Stimulated activated CD8-positive, alpha-beta memory T cell treated with anti-CD3 and anti-CD28 coated beads, Interleukin-4, amount 100 ng/mL, for 24 hours (primary cell): ENCODE measurements around the gene GALNT11.
A peak's percentile ranks its signal among the peaks of the same experiment; 100 is the strongest.
"Not testable (repeated sequence)": the region's sequence is repeated elsewhere in the genome, so short reads cannot be mapped to it uniquely, and the experiment has no call there.

Experiments
- DNase-seq: peaks from one replicate; pipeline ENCODE4 v3.0.0-alpha.2; 2020; ENCODE audit warnings: low read depth

GALNT11 gene

DNA sequence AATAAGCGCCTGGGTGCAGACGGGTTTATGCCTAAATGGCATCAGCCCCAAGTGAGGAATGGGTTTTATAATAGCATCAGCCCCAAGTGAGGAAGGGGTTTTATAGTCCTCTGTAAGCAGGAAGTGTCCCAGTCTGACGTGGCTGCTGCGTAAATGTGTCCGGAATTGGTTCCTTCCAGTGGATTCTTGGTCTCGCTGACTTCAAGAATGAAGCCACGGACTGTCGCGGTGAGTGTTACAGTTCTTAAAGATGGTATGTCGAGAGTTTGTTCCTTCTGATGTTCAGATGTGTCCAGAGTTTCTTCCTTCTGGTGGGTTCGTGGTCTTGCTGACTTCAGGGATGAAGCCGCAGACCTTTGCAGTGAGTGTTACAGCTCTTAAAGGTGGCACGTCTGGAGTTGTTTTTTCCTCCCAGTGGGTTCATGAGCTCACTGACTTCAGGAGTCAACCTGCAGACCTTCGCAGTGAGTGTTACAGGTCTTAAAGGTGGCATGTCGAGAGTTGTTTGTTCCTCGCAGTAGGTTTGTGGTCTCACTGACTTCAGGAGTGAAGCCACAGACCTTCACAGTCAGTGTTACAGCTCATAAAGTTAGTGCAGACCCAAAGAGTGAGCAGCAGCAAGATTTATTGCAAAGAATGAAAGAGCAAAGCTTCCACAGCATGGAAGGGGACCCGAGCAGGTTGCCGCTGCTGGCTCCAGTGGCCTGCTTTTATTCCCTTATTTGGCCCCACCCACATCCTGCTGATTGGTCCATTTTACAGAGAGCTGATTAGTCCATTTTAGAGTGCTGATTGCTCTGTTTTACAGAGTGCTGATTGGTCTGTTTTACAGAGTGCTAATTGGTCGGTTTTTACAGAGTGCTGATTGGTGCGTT lies 2.3 kb downstream of the GALNT11 start:
- peak; percentile 15 for DNase-seq

DNA sequence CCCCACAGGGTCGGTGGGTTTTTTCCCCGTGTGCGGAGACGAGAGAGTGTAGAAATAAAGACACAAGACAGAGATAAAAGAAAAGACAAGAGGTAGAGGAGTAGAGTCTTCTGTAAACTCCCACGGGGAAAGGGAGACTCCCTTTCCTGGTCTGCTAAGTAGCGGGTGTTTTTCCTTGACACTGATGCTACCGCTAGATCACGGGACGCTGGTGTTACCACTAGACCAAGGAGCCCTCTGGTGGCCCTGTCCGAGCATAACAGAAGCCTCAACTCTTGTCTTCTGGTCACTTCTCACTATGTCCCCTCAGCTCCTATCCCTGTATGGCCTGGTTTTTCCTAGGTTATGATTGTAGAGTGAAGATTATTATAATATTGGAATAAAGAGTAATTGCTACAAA lies 4.6 kb downstream of the GALNT11 start:
- not testable (repeated sequence) for DNase-seq

DNA sequence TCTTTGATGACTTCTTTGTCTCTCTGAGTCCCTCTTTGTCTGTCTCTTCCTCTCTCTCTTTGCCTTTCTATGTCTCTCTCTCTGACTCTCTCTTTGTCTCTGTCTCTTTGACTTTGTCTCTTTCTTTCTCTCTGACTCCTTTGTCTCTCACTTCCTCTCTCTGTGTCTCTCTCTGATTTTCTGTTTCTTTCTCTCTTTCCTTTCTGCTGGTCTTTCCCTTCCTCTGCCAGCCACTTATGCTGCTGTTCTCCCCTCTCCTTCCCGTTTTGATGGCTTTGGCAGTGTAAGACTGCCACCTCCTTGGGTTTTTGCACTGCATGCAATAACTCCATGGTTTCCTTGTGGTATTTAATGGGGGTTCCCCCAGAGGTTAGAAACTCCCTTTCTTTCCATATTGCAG lies 5.2 kb downstream of the GALNT11 start:
- DNase-seq = not testable (repeated sequence)

DNA sequence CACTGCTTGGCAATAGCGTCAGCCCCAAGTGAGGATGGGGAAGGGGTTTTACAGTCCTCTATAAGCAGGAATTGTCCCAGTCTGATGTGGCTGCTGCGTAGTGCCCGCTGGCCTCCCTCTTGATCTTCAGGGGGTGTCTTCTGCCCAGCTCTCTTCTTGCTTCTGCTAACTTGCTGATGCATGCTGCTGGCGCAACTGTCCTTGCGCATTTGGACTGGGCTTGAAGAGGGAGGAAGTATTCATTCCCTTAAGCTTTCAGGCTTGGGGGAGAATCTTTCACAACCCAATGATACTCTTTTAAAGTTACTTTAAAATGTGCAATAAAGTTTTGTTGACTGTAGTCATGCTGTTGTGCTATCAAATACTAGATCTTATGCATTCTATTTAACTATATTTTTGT lies 10.3 kb downstream of the GALNT11 start:
- DNase-seq = no peak

DNA sequence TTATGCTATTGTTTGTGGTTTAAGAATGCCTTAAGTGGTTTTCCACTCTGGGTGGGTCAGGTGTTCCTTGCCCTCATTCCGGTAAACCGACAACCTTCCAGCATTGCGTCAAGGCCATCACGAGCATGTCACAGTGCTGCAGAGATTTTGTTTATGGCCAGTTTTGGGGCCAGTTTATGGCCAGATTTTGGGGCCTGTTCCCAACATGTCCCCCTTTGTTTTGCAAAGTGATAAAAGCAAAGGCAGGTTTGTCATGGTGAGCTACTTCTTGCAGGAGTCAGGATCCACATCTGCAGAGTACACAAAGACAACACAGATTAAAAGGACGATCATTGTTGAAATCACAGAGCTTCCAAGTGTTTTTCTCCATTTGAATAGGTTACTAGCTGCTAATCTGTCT lies 12.9 kb downstream of the GALNT11 start:
- DNase-seq = not testable (repeated sequence)

DNA sequence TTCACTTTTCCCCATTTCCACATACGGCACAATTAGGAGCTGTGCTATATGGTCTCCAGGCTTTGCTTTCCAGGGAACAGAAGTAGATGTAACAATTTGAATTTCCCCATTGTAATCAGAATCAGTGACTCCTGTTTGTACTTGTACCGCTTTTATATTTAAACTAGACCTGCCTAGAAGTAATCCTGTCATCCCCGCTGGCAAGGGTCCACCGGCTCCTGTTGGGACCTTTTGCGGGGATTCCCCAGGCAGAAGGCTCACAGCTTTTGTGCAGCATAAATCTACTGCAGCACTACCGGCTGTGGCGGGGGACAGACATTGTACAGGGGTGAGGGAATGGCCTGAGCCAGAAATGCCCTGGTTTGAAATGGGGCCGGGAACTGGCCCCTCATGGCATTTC lies 17.6 kb downstream of the GALNT11 start:
- DNase-seq = not testable (repeated sequence)

DNA sequence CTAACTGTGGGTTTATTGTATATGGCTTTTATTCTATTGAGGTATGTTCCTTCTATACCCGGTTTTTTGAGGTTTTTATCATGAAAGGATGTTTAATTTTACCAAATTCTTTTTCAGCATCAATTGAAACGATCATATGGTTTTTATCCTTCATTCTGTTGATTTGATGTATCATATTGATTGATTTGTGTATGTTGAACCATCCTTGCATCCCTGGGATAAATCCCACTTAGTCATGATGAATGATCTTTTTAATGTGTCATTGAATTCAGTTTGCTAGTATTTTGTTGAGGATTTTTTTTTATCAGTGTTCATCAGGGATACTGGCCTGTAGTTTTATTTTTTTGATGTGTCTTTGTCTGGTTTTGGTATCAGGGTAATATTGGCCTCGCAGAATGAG lies 19.4 kb downstream of the GALNT11 start:
- not testable (repeated sequence) for DNase-seq

DNA sequence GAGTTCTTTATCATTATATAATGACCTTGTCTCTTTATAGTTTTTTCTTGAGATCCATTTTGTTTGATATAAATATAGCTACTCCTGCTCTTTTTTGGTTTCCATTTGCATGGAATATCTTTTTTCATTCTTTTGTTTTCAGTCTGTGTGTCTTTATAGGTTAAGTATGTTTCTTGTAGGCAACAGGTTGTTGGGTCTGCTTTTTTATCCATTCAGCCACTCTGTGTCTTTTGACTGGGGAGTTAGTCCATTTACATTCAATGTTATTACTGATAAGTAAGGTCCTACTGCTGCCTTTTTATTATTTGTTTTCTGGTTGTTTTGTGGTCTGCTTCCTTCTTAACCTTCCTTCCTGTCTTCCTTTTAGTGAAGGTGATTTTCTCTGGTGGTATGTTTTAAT lies 21.1 kb downstream of the GALNT11 start:
- DNase-seq = no peak

DNA sequence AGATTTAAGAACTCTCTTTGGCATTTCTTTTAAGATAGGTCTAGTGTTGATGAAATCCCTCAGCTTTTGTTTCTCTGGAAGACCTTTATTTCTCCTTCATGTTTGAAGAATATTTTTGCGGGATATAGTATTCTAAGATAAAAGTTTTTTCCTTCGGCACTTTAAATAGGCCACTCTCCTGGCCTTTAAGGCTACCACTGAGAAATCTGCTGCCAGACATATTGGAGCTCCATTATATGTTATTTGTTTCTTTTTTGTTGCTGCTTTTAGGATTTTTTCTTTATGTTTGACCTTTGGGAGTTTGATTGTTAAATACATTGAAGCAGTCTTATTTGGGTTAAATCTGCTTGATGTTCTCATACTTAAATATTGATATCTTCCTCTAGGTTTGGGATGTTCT lies 22.6 kb downstream of the GALNT11 start:
- no peak for DNase-seq

DNA sequence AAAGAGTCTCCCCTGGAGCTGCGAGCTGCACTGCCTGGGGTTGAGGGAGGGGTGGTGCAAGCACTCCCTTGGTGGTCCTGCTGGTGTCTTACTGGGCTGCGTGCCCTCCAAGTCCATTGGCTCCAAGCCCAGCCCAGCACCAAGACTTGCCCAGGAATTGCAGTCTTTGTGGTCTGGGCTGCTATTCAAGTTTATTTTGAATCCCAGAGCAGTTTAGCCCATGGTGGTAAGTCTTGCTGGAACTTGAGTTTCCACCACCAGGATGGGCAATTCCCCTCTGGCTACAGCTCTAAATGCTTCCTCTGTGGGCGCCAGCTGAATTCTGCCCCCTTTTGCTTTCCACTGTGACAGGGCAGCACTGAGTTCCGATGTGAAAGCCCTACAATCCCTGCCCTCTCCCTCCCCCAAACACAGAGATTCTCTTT lies 25.1 kb downstream of the GALNT11 start:
- DNase-seq = no peak

DNA sequence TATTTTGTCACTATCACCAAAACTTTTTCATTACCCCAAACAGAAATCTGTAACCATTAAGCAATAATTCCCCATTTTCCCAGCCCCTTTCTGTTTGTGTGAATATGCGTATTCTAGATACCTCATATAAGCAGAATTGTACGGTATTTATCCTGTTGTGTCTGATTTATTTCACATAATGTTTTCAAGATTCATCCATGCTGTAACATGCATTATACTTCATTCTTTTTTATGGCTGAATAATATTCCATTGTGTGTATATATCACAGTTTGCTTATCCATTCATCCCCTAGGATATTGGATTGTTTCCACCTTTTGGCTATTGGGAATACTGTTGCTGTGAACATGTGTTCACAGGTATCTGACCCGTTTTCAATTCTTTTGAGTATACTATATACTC lies 26.5 kb downstream of the GALNT11 start:
- no peak for DNase-seq

DNA sequence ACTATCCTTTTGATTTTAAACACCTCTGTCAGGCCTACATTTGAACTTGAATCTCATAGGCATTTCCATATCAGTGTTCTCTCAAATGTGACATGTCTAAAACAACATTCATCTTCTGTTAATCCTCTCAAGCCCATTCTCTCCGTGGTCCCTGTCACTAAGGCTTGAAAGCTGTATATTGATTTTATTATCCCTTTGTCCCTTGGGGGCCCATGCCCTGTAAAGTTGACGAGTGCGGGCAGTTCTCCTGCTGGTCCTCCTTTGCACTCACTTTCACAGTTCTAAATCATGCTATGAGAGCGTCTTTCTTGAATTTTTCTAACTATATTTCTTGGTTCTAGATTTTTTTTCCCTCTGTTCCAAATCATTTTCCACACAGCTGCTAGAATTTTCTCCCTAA lies 27.3 kb downstream of the GALNT11 start:
- no peak for DNase-seq

DNA sequence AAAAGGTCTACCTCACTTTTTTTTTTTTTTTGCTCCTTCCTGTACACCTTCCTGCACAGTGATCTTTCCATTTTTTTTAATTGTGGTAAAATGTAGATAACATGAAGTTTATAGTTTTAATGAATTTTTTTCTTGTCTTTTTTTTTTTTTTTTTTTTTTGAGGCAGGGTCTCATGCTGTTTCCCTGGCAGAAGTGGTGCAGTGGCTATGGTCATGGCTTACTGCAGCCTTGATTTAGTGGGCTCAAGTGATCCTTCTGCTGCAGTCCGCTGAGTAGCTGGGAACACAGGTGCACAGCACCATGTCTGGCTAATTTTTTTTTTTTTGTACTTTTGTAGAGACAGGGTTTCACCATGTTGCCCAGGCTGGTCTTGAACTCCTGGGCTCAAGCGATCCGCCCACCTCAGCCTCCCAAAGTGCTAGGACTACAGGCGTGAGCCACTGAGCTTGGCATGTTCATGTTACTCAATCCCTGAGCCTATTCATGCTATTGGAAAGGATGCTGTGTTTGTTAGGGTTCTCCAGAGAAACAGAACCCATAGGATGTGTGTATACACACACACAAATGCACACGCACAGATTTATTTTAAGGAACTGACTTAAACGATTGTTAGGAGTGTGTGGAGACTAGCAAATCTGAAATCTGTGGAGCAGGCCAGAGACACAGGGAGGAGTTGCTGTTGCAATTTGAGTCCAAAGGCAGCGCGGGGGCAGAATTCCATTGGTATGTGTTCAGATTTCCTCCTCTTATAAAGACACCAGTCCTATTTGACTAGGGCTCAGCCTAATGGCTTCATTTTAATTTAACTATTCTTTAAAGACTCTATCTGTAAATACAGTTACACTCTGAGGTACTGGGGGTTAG lies 29.1 kb downstream of the GALNT11 start:
- no peak for DNase-seq

DNA sequence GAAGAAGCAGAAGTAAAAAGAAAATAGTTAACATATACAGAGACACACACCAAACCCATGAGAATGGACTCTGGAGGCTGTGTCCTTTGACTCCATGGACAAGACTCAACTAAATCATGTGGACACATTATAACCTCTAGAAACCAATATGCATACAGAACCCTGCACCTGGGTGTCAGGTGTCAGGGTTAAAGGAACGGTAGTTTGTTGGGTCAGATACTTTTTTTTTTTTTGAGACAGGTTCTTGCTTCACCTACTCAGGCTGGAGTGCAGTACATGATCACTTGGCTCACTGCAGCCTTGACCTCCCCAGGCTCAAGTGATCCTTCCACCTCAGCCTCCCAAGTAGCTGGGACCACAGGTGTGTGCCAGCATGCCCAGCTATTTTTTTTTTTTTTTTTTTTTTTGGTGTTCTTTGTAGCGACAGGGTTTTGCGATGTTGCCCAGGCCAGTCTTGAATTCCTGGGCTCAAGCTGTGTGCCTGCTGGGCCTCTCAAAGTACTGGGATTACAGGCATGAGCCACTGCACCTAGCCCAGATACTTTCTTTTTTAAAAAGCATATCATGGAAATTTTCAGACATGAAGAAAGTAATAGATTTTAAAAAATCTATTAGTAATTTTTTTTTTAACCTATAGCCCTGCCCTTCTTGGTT lies 31.3 kb downstream of the GALNT11 start:
- DNase-seq = no peak

DNA sequence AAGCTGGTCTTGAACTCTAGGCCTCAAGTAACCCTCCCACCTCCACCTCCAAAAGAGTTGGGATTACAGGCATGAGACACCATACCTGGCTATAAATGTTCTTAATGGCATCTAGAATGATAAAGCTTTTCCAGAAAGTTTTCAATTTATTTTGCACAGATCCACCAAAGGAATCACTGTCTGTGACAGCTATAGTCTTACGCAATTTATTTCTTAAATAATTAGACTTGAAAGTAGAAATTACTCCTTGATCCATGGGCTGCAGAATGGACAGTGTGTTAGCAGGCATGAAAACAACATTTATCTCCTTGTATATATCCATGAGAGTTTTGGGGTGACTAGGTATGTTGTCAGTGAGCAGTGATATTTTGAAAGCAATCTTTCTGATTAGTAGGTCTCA lies 33.8 kb downstream of the GALNT11 start:
- DNase-seq = no peak

DNA sequence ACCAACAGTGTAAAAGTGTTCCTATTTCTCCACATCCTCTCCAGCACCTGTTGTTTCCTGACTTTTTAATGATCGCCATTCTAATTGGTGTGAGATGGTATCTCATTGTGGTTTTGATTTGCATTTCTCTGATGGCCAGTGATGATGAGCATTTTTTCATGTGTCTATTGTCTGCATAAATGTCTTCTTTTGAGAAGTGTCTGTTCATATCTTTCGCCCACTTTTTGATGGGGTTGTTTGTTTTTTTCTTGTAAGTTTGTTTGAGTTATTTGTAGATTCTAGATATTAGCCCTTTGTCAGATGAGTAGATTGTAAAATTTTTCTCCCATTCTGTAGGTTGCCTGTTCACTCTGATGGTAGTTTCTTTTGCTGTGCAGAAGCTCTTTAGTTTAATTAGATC lies 35.6 kb downstream of the GALNT11 start:
- DNase-seq = not testable (repeated sequence)

DNA sequence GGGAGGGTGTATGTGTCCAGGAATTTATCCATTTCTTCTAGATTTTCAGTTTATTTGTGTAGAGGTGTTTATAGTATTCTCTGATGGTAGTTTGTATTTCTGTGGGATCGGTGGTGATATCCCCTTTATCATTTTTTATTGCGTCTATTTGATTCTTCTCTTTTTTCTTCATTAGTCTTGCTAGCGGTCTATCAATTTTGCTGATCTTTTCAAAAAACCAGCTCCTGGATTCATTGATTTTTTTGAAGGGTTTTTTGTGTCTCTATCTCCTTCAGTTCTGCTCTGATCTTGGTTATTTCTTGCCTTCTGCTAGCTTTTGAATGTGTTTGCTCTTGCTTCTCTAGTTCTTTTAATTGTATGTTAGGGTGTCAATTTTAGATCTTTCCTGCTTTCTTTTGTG lies 37.7 kb downstream of the GALNT11 start:
- not testable (repeated sequence) for DNase-seq

DNA sequence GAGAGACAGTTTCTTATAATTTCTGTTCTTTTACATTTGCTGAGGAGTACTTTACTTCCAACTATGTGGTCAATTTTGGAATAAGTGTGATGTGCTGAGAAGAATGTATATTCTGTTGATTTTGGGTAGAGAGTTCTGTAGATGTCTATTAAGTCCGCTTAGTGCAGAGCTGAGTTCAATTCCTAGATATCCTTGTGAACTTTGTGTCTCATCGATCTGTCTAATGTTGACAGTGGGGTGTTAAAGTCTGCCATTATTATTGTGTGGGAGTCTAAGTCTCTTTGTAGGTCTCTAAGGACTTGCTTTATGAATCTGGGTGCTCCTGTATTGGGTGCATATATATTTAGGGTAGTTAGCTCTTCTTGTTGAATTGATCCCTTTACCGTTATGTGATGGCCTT lies 38.3 kb downstream of the GALNT11 start:
- not testable (repeated sequence) for DNase-seq

DNA sequence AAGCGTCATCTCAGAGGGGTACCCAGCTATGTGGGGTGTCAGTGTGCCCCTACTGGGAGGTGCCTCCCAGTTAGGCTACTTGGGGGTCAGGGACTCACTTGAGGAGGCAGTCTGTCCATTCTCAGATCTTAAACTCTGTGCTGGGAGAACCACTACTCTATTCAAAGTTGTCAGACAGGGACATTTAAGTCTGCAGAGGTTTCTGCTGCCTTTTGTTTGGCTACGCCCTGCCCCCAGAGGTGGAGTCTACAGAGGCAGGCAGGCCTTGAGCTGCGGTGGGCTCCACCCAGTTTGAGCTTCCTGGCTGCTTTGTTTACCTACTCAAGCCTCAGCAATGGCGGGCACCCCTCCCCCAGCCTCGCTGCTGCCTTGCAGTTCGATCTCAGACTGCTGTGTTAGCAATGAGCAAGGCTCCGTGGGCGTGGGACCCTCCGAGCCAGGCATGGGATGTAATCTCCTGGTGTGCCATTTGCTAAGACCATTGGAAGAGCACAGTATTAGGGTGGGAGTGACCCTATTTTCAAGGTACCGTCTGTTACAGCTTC lies 40.4 kb downstream of the GALNT11 start:
- DNase-seq = not testable (repeated sequence)

DNA sequence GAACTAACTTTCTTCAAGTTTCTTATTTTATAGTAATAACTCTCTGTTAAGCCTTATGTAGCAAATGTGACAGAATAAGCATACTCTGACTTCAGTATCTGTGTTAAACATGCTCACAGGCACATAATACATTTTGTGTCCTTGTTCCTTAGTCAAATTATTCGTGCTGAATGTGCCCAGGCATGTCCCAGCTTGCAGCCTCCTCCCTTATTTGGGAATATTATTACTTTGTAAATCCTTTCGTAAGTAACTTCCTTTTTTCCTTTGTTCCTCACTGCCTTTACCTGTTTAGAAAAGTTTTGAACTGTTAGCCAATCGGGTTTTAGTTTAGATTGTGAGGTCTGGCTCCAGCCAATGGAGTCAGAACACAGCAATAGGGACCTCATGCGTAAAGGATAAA lies 46.9 kb downstream of the GALNT11 start:
- no peak for DNase-seq

DNA sequence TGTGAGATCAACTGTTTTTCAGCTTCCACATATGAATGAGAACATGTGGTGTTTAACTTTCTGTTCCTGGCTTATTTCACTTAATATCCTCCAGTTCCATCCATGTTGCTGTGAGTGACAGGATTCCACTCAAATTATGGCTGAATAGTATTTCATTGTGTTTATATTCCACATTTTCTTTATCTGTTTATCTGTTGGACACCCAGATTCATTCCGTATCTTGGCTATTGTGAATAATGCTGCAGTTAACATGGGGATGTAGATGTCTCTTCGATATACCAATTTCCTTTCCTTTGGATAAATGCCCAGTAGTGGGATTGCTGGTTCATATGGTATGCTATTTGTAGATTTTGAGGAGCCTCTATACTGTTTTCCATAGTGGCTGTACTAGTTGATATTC lies 47.9 kb downstream of the GALNT11 start:
- DNase-seq = no peak

DNA sequence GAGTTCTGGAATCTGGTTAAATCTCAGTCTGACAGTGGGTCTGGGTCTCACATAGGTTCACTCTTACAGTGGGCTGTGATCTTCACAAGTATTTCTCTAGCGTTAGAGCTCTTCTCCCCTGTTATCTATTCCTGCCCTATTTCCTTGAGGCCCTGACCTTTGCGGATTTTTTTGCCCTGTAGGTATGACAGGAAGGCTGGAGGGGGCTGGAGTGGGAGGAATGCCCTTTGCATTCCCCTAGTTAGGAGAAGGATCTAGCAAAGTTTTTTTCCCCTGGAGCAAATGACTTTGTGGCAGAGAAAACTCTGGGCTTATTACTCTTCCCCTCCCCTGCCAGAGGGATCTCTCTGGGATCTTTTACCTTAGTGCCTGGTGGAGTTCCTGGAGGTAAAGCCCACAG lies 49.2 kb downstream of the GALNT11 start:
- DNase-seq = no peak
